Stimulated activated effector memory CD8-positive, alpha-beta T cell treated with anti-CD3 and anti-CD28 coated beads, Interleukin-12 subunit alpha, Interleukin-12 subunit beta, amount 100 ng/mL, for 72 hours (primary cell): ENCODE measurements around the gene LRGUK.
"Not testable (repeated sequence)": the region's sequence is repeated elsewhere in the genome, so short reads cannot be mapped to it uniquely, and the experiment has no call there.

Experiments used
- ATAC-seq: fragments of 150-1000 bp; cut with Tn5 transposase; 2 replicates; pipeline ENCODE4 v1.10.0; 2021
- DNase-seq, 2 donors: peaks; one replicate each; pipeline ENCODE4 v3.0.0; 2021 to 2022; ENCODE audit warnings: low spot score in 2 of 2
- H3K27ac Mint-ChIP-seq: one replicate; pipeline ENCODE4 v1.8.0; 2022; ENCODE audit warnings: mild to moderate bottlenecking, mixed read lengths
- H3K36me3 Mint-ChIP-seq: one replicate; pipeline ENCODE4 v1.8.0; 2022; ENCODE audit warnings: mild to moderate bottlenecking, mixed read lengths
- H3K4me1 Mint-ChIP-seq: one replicate; pipeline ENCODE4 v1.8.0; 2022; ENCODE audit warnings: mixed read lengths
- H3K4me3 Mint-ChIP-seq: one replicate; pipeline ENCODE4 v1.8.0; 2022; ENCODE audit warnings: mild to moderate bottlenecking, mixed read lengths
- H3K9me3 Mint-ChIP-seq: one replicate; pipeline ENCODE4 v1.8.0; 2022; ENCODE audit warnings: mixed read lengths

Gene LRGUK

GRCh38 chr7:134287916-134288659, 160.9 kb downstream of the LRGUK start:
- no peaks in the 10 kb centered on the region for H3K36me3 Mint-ChIP-seq
- no peaks in the 10 kb centered on the region for H3K4me1 Mint-ChIP-seq
- ATAC-seq (no peak), DNase-seq (no peak)
- H3K9me3 Mint-ChIP-seq, result no peaks in the 10 kb centered on the region
- no peak overlapping the region for H3K27ac Mint-ChIP-seq
- no peak overlapping the region for H3K4me3 Mint-ChIP-seq

- H3K4me3 Mint-ChIP-seq, result no peak overlapping the region
- DNase-seq (no peak), ATAC-seq (no peak)
- no peak overlapping the region for H3K27ac Mint-ChIP-seq
- H3K36me3 Mint-ChIP-seq, result peaks cover 11% of the 10 kb centered on the region
- no peaks in the 10 kb centered on the region for H3K4me1 Mint-ChIP-seq
- no peaks in the 10 kb centered on the region for H3K9me3 Mint-ChIP-seq
These were observed 162.3 kb downstream of the LRGUK start for GRCh38 chr7:134289423-134289822.

- Mint-ChIP-seq H3K27ac (no peak overlapping the region), H3K4me1 (no peaks in the 10 kb centered on the region), H3K9me3 (no peaks in the 10 kb centered on the region), H3K4me3 (no peak overlapping the region), H3K36me3 (peaks cover 15% of the 10 kb centered on the region)
- no peak for DNase-seq
- ATAC-seq, result no peak
These were observed 162.7 kb downstream of the LRGUK start for GRCh38 chr7:134289841-134290240.

GRCh38 chr7:134290286-134290685, 163.1 kb downstream of the LRGUK start:
- Mint-ChIP-seq H3K4me3 (no peak overlapping the region), H3K27ac (no peak overlapping the region), H3K9me3 (no peaks in the 10 kb centered on the region), H3K36me3 (peaks cover 19% of the 10 kb centered on the region), H3K4me1 (no peaks in the 10 kb centered on the region)
- ATAC-seq (no peak), DNase-seq (no peak)

- Mint-ChIP-seq H3K9me3 (no peaks in the 10 kb centered on the region), H3K4me1 (no peaks in the 10 kb centered on the region), H3K36me3 (peaks cover 40% of the 10 kb centered on the region), H3K27ac (no peak overlapping the region), H3K4me3 (no peak overlapping the region)
- DNase-seq, result no peak
- no peak for ATAC-seq
These were observed 166.0 kb downstream of the LRGUK start for GRCh38 chr7:134293002-134293740.

- H3K4me1 Mint-ChIP-seq, H3K27ac Mint-ChIP-seq, H3K4me3 Mint-ChIP-seq, DNase-seq, ATAC-seq, H3K9me3 Mint-ChIP-seq: not testable (repeated sequence)
- H3K36me3 Mint-ChIP-seq, result peaks cover 56% of the 10 kb centered on the region
These were observed 168.8 kb downstream of the LRGUK start for GRCh38 chr7:134295982-134296381.

GRCh38 chr7:134297489-134297888, 170.3 kb downstream of the LRGUK start:
- Mint-ChIP-seq H3K9me3 (no peaks in the 10 kb centered on the region), H3K4me1 (no peaks in the 10 kb centered on the region), H3K4me3 (no peak overlapping the region), H3K36me3 (peaks cover 62% of the 10 kb centered on the region), H3K27ac (no peak overlapping the region)
- no peak for DNase-seq
- no peak for ATAC-seq

GRCh38 chr7:134298902-134299683, 172.0 kb downstream of the LRGUK start:
- peaks cover 61% of the 10 kb centered on the region for H3K36me3 Mint-ChIP-seq
- ATAC-seq, result no peak

GRCh38 chr7:134300988-134301387, 173.8 kb downstream of the LRGUK start:
- ATAC-seq (no peak), DNase-seq (no peak)
- Mint-ChIP-seq H3K9me3 (no peaks in the 10 kb centered on the region), H3K4me3 (no peak overlapping the region), H3K4me1 (no peaks in the 10 kb centered on the region), H3K27ac (no peak overlapping the region), H3K36me3 (peaks cover 61% of the 10 kb centered on the region)

More at GRCh38 chr7:134298902-134299683, 172.0 kb downstream of the LRGUK start:
- no peaks in the 10 kb centered on the region for H3K9me3 Mint-ChIP-seq
- H3K4me1 Mint-ChIP-seq, result no peaks in the 10 kb centered on the region
- no peak overlapping the region for H3K4me3 Mint-ChIP-seq
- H3K27ac Mint-ChIP-seq, result no peak overlapping the region
- DNase-seq, result no peak

- H3K4me3 Mint-ChIP-seq, result no peak overlapping the region
- H3K36me3 Mint-ChIP-seq, result peaks cover 63% of the 10 kb centered on the region
- H3K9me3 Mint-ChIP-seq, result no peaks in the 10 kb centered on the region
- H3K4me1 Mint-ChIP-seq, result no peaks in the 10 kb centered on the region
- ATAC-seq, result no peak
- H3K27ac Mint-ChIP-seq, result no peak overlapping the region
- no peak for DNase-seq
These were observed 174.5 kb downstream of the LRGUK start for GRCh38 chr7:134301592-134301991.

- Mint-ChIP-seq H3K27ac (no peak overlapping the region), H3K4me1 (no peaks in the 10 kb centered on the region), H3K36me3 (peaks cover 67% of the 10 kb centered on the region), H3K4me3 (no peak overlapping the region), H3K9me3 (no peaks in the 10 kb centered on the region)
- no peak for ATAC-seq
- DNase-seq, result no peak
These were observed 175.0 kb downstream of the LRGUK start for GRCh38 chr7:134302120-134302519.

- Mint-ChIP-seq H3K9me3 (no peaks in the 10 kb centered on the region), H3K4me1 (no peaks in the 10 kb centered on the region), H3K4me3 (no peak overlapping the region), H3K27ac (no peak overlapping the region), H3K36me3 (peaks cover 45% of the 10 kb centered on the region)
- no peak for DNase-seq
- ATAC-seq, result no peak
These were observed 180.2 kb downstream of the LRGUK start for GRCh38 chr7:134307320-134307719.

GRCh38 chr7:134308548-134308947, 181.4 kb downstream of the LRGUK start:
- no peak overlapping the region for H3K27ac Mint-ChIP-seq

GRCh38 chr7:134311807-134312206, 184.7 kb downstream of the LRGUK start:
- Mint-ChIP-seq H3K4me1 (peaks cover 7% of the 10 kb centered on the region), H3K4me3 (no peak overlapping the region)
- no peak for ATAC-seq

More at GRCh38 chr7:134308548-134308947, 181.4 kb downstream of the LRGUK start:
- ATAC-seq, result no peak
- DNase-seq, result no peak
- Mint-ChIP-seq H3K4me3 (no peak overlapping the region), H3K9me3 (no peaks in the 10 kb centered on the region), H3K36me3 (peaks cover 45% of the 10 kb centered on the region), H3K4me1 (no peaks in the 10 kb centered on the region)

GRCh38 chr7:134312717-134313116, 185.6 kb downstream of the LRGUK start:
- Mint-ChIP-seq H3K4me1 (peaks cover 14% of the 10 kb centered on the region), H3K27ac (no peak overlapping the region), H3K36me3 (peaks cover 6% of the 10 kb centered on the region), H3K9me3 (no peaks in the 10 kb centered on the region), H3K4me3 (no peak overlapping the region)
- no peak for DNase-seq
- no peak for ATAC-seq

More at GRCh38 chr7:134311807-134312206, 184.7 kb downstream of the LRGUK start:
- peaks cover 13% of the 10 kb centered on the region for H3K36me3 Mint-ChIP-seq
- no peak for DNase-seq
- no peak overlapping the region for H3K27ac Mint-ChIP-seq
- H3K9me3 Mint-ChIP-seq, result no peaks in the 10 kb centered on the region
